HG02852 (cell line): ENCODE measurements around the gene RPL22.

Source experiments
- ATAC-seq: cut with Tn5 transposase; IDR thresholded peaks from one replicate; pipeline ENCODE4 v1.9.1; 2021; ENCODE audit warnings: mild to moderate bottlenecking, moderate library complexity; ENCODE audit not compliant: unreplicated experiment

The RPL22 gene

DNA sequence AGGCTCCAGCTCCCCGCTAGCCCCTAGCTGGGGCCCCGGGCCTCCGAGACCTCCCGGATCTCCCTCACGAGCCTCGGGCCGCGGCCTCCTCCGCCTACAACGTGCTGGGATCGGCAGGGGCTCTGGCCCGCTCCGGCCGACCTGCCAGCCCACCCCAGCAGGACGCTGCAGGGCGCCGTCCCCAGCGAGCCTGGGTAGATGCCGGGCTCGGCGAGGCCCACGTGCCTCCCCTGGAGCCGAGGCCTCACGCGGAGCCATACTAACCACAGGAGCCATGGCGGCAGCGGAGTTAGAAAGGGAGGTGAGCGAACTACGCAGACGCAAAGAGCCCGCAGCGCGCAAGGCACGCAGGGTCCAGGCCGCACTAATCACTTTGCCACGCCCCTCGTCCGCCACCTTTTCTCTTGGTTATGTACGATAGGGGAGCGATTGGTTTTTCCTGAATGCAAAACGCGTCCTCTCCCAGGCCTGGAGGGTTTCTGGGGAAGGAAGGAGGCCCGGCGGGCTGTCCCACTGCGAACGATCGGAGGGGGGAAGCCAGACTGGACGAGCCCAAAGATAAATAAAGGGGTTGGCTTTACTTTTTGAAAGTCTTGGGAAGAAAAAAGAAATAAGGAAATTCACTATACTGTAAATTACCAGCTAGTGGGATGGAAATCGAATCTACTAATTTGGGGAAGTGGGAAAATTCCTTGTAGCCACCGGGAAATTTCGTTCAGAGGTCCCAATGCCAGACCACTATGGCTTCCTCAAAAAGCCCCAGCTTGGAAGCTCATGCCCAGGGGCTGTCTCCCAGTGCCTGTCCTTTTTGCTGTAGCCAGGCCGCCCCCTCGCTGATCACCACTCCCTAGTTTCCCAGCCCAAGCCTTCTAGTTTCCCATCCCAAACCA lies at the start of gene RPL22:
TSS of gene RPL22 (minus strand) at position 298 of the 890 bp plus-strand sequence. CDS start at position 276, 22 bp downstream.
- ATAC-seq, result peak; percentile 96

DNA sequence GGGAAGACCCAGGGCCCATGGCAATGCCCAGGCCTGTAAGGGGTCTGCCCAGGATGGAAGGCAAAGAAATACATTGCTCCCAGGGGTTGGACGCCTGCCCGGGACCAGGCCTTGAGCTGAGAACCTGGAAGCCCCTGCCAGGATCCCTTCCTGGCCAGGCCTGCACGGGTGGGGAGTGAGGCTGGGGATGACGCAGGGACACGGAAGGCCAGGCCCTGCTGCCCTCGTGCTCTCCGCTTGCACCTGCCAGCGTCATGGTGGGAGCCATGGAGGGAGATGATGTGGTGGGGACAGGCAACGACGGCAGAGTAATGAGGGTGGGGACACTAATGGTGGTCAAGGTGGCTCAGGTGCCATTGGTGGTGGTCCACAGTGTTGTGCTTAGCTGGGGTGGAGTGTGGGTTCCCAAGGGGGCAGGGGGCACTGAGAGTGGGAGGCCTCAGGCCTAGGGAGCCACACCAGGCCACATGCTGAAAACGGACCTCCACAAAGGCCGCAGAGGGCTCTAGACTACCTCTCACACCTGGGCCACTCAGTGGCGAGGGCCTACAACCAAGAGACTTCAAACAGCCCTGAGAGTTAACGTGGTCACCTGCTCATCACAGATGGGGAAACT lies 48.9 kb upstream of the RPL22 start:
- no peak for ATAC-seq

DNA sequence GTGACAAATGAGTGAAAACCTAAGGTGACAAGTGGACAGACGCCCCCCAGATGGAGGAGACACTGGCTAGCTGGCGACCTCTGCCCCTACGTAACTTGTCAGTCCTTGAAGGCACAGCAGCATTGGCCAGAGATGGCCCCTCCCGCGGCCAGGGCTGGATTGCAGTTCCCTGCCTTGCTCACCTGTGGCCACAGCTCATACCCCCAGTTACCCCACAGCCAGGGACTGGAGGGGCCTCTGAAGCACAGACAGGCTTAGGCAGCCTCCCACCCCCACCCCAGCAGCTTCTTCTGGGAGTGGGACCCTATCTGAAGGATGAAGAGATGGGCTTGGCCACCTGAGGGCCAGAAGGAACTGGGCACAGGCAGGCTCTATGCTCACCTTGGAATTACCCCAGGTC lies 48.3 kb upstream of the RPL22 start:
- no peak for ATAC-seq

DNA sequence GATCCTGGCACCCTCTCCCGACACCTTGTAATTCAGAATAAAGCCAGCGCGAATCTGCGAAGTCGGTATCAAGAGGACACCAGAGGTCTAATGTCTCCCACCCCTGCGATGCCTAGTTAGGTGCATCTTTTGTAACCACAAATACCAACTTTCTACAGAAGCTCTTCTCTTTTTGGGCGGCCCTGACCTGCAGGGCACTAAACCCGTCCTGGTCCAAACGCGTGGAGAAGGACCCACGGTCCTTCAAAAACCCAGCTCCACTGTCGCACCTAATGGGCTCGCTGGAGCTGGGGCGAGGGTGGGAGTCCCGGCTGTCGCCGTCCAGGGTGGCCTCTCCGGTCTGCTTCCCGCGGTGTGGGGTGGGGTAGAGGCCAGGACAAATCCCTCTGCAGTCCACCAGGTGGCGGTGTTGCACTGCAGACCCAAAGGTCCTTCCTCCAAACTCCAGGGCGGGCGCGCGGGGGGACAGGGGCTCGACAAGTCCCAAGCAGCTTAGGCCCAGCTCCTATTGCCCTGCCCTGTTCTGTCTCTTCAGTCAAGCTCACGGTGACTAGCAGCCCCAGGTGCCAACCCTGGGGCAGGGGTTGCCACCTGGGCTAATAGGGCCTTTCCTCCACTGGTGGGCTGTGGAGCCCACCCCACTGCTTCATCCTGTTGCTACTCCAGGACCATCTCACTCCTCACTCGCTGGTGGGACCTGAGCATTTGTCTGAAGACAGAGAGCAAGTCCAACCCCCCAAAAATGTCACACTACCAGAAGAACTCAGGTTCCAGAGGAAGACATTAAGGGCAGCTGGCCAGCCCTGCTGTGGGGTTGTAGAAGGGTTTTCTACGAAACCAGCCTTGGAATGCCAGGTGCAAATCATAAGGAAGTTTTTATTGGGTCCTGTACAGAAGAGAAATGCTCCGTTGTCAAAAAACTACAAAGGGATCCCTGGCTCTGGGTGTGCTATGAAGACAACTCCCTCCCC lies 47.4 kb upstream of the RPL22 start:
- no peak for ATAC-seq

DNA sequence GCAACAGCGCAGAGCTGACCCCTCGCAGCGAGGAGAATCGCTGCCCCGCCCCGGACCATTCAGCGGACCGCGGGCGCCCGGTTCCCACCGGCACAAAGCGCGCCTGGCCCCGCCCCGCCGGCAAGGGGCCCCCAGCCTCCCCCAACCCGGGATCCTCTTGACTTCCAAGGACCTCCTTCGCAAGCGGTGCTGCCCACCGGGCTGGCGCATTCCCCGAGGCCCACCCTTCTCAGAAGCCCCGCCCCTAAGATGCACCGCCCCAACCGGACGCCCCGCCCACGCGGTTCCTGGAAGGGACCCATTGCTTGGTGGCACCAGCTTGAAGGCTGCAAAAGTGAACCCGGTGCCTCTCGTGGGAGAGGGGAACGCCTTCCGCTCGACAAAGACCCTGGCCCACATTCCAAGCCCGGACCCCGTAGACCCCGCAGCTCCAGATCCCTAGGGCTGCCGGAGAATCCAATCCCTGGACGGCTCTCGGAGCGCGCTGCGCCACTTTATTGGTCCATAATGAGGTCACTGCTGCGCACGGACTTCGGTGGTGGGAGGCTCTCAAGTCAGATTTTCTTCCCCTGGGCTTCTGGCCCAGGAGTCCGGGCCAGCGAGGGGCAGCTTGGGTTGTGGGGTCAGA lies 46.6 kb upstream of the RPL22 start:
- no peak for ATAC-seq

DNA sequence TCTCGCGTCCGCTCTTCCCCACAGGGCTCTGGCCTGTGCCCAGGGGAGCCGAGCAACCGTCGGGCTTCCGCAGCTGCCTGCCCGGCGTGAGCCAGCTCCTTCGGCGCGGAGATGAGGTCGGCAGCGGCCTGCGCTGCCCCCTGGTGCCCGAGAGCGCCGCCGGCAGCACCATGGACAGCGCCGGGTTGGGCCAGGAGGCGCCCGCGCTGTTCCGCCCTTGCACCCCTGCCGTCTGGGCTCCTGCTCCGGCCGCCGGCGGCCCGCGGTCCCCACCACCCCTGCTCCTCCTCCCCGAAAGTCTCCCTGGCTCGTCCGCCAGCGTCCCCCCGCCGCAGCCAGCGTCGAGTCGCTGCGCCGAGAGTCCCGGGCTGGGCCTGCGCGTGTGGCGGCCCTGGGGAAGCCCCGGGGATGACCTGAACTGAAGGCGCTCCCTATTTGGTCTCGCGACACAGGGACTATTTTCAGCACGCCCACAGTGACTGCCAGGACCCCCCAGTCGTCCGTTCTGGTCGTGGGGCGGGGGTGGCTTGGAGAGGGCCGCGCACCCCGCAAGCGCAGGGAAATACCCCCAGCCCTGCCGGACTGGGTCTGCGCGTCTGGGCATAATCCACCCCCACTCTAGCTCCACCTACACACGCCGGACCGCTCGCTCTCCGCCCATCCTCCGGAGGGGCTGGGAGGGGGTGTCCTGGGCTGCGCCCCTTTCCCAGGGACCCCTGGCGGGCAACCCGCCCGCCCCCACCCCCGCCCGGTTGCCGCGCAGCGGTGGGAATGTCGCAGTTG lies 45.9 kb upstream of the RPL22 start:
- no peak for ATAC-seq

DNA sequence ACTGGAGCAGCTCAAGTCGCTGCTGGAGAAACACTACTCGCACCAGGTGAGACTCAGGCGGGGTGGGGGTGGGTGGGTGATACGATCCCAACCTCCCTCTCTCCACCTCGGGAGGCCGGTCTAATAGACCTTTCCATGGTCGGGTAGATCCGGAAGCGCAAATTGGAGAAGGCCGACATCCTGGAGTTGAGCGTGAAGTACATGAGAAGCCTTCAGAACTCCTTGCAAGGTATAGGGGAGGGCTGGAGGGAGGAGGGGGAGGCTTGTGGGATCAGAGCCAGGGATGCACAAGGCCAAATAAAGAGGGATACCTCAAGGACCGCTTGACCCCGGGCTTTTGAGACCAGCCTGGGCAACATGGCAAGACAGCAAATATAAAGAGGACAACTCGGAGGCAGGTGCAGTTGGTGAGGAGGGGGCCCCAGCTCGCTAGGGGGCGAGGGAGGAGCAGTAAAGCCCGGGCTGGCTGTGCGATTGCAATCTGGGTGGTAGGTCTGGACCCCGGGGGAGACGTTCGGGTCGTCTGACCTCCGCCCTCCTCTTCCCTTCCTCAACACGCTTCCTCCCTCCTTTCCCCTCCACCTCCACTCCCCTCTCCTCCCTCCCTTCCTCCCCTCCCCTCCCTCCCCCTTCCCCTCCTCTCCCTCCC lies 45.1 kb upstream of the RPL22 start:
- no peak for ATAC-seq

DNA sequence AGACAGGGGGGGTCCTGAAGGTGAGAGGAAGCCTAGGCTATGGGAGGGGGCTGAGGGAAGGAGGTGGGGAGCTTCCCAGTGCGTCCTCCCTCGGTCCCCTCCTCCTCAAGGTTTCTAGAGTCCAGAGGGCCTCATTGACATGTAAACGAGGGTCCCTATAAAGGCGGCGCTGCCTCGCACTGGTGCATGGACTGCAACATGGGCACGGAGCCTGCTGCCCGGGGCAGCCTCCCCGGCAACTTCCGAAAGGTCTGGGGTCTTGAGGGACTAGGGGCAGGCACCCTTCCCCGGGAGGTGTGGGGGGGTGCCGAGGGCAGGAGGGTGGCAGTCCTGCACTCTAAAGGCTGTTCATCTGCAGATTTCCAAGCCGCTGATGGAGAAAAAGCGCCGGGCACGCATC lies 44.6 kb upstream of the RPL22 start, which contains the start of gene HES3:
TSS of gene HES3 (plus strand) at position 187 of the 400 bp plus-strand sequence. CDS start at position 374, 187 bp downstream.
- no peak for ATAC-seq

DNA sequence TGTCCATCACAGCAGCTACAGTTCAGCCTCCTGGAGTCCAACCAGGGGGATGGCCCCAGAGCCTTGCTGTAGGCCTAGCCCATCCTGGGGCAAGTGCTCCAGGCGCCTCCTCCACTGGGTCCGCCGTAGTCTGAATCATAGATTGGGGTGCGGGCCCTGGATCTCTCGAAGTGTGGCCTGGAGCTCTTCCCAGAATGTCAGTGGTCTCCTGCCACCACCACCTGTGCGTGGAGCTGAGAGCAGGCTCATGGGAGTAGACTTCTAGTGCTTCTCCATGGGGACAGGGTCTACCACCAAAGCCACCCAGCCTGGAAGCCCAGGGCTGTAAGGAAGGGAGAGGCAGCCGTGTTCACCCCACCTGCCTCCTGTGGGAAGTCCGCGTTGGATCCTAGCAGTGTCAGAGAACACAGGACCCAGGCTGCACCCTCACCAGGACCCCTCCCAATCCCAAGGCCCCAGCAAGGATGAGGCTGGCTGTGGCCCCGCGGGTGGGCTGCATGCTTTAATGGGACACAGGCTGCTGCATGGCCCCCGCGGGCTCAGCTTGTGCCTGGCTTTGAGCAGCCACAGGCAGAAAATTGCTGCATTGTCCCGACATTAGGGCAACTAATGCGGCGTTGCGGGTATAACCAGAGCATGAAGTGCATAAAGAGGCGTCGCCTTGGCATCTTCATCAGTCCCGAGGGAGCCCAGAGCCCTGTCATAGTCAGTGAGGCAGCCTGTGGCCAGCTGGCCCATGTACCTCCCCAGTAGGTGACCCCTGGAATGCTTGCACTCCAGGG lies 43.8 kb upstream of the RPL22 start:
- no peak for ATAC-seq

DNA sequence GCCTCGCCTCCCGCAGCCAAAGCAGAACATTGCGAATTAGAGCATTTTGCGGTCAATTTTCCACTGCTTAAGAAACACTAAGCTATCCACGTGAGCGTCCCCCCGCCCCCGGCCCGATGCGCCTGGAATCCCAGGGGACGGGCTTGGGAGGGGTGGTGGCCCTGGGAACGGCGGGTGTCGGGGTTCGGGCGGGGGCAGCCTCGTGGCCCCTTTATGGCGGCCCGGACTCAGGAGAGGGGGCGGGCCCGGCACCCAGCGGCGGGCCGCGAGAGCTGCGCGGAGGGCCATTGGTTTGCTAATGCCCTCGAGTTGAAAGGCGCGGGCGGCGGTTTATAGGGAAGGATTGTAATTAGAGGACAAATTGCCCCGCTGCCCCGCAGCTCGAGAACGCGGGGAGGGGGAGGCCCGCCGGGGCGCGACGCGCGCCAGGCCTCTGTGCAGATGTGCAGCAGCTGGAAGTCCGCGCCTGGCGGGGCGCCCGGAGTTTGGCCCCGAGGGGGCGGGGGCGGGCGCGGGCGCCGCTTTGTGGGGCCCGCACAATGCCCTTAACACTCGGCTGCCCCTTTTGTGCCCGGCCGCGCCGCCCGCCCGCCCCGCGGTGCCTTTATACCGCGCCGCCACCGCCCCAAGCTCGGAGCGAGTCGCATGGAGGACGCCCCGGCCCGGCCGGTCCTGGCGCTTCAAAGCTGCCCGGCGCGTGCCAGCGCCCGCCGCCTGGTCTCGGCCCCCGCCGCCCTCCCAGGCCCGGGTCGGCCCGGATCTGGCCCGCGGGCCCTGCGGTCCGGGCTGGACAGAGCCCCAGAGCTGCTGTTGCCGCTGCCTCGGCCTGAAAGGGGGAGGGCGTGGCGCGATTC lies 42.7 kb upstream of the RPL22 start:
- no peak for ATAC-seq

DNA sequence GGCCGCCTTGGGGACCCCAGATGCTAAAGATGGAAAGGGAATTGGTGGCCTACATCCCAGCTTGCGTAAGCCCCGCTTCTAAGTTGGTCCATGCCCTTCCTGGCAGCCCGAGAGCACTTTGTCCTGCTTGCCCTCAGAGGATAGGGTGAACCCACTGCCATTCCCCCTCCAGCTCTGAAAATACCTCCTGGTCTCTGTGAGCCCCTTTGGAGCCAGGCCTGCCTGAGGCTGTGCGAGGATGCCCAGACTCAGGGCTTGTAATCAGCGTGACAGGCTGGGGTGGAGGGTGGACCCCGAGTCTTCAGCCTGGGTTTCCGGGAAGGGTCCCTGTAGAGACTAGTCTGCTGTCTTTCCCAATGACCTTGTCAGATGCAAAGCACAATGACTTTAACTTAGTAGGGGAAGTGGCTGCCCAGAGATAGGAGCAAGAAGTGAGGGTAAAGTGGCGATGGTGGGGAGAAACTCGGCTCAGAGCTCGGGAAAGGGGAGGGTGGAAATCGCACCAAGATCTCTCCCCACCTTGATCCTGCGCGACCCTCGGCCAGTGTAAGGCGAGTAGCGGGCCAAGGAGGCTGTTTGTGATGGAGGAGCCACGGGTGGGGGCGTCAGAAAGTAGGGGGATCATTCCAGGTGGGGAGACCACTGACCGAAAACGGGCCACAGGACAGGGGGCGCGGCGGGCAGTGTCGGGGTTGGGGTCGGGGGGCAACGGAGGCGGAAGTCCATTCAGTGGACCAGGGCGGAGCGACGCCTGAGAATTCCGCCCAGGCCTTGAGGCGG lies 41.9 kb upstream of the RPL22 start:
- no peak for ATAC-seq

DNA sequence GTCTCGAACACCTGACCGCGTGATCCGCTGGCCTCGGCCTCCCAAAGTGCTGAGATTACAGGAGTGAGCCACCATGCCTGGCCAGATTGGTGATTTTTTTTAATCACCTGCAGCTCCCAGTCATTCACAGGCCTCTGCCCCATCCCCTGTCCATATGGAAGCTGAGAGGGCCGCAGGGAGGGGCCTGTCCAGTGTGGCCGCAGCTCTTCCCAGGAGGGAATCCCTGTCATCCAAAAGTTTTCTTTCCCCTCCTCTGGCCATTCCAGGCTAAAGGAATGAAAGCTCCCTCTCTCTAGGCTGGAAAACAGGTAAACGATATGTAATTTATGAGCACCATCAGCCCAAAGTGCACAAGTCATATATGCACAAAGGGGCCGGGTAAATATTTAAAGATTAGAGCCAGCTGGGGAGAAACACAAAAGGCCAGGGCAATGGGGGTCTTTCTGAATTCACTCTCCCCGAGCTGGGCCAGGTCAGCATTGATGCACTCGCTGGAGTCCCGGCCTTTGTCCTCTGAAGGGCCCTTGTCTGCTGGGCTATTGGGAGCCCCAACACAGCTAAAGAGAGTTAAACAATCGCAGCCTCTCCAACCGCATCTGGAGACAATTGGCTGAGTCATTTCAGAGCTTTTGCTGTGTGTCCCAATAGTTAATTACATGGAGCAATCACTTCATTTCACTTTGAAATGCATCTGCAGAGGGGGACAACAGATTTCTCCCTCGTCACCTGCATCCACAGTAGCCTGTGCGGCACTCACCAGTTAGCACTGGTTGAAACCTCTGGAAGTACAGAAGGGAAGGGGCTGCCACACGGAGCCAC lies 40.8 kb upstream of the RPL22 start:
- ATAC-seq, result no peak

DNA sequence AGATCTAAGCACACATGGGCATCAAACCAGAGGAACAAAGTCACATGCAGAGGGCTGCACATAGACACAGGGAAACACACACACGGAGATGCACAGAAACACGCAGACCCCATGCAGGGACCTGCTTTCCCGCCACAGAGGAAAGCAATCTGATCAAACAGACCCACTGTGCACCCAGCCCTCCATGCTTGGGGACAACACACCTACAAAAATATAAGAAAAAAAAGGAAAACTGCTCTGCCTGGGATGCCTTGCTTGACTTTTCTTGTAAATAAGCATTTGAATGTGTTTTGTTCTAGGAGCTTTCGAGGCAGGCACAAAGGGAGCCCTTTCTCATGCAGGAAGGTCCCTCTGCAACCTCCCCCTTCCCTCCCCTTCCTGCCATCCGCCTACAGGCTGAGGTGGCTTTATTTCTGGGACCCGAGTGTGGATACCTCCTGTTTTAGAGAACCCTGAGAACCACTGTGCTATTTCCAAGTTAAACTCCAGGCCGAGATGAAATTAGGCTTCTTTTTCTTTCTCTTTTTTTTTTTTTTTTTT lies 39.9 kb upstream of the RPL22 start:
- no peak for ATAC-seq

DNA sequence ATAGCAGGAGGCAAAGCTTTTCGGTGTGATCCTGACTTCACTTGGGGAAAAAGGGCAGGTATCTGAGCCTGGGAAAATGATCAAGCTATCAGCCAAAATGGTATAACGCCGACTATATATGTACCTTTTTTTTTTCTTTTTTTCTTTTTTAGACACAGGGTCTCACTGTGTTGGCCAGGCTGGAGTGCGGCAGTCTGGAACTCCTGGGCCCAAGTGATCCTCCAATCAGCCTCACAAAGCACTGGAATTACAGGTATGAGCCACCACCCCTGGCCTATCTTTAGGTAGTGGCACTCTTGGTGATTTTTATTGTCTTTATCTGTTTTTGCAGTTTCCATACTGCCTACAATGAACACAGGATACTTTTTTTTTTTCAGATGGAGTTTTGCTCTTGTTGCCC lies 37.7 kb upstream of the RPL22 start:
- ATAC-seq, result no peak

DNA sequence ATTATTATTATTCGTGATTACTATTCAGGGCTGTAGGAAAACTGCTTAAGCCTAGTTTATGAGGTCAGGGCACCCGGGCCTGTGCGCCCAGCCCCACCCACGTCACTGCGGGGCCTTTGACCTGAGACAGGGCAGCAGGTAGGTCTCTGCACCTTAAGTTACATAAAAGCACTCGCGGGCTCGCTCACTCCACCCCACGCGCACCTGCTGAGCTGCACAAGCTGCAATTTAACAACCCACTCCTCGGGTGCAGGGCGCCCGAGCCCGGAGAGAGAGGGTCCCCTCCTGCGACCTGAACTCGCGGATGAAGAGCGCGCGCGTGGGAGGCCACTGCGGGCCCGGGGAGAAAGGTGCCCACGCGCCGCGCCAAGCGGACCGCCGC lies 35.9 kb upstream of the RPL22 start:
- peak; percentile 29 for ATAC-seq
